ENCODE measurements around the gene ADAMTS19. TPM values are rescaled to one million over a fixed set of nuclear protein-coding genes. Genes with fewer than 3 reads are reported as not detected.
"Not testable (repeated sequence)": the region's sequence is repeated elsewhere in the genome, so short reads cannot be mapped to it uniquely, and the experiment has no call there.

Gene ADAMTS19, protein sequence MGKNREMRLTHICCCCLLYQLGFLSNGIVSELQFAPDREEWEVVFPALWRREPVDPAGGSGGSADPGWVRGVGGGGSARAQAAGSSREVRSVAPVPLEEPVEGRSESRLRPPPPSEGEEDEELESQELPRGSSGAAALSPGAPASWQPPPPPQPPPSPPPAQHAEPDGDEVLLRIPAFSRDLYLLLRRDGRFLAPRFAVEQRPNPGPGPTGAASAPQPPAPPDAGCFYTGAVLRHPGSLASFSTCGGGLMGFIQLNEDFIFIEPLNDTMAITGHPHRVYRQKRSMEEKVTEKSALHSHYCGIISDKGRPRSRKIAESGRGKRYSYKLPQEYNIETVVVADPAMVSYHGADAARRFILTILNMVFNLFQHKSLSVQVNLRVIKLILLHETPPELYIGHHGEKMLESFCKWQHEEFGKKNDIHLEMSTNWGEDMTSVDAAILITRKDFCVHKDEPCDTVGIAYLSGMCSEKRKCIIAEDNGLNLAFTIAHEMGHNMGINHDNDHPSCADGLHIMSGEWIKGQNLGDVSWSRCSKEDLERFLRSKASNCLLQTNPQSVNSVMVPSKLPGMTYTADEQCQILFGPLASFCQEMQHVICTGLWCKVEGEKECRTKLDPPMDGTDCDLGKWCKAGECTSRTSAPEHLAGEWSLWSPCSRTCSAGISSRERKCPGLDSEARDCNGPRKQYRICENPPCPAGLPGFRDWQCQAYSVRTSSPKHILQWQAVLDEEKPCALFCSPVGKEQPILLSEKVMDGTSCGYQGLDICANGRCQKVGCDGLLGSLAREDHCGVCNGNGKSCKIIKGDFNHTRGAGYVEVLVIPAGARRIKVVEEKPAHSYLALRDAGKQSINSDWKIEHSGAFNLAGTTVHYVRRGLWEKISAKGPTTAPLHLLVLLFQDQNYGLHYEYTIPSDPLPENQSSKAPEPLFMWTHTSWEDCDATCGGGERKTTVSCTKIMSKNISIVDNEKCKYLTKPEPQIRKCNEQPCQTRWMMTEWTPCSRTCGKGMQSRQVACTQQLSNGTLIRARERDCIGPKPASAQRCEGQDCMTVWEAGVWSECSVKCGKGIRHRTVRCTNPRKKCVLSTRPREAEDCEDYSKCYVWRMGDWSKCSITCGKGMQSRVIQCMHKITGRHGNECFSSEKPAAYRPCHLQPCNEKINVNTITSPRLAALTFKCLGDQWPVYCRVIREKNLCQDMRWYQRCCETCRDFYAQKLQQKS
- total RNA-seq (2014; rRNA removed; shearing (Covaris generic)), result not detected in 2 replicates

DNA sequence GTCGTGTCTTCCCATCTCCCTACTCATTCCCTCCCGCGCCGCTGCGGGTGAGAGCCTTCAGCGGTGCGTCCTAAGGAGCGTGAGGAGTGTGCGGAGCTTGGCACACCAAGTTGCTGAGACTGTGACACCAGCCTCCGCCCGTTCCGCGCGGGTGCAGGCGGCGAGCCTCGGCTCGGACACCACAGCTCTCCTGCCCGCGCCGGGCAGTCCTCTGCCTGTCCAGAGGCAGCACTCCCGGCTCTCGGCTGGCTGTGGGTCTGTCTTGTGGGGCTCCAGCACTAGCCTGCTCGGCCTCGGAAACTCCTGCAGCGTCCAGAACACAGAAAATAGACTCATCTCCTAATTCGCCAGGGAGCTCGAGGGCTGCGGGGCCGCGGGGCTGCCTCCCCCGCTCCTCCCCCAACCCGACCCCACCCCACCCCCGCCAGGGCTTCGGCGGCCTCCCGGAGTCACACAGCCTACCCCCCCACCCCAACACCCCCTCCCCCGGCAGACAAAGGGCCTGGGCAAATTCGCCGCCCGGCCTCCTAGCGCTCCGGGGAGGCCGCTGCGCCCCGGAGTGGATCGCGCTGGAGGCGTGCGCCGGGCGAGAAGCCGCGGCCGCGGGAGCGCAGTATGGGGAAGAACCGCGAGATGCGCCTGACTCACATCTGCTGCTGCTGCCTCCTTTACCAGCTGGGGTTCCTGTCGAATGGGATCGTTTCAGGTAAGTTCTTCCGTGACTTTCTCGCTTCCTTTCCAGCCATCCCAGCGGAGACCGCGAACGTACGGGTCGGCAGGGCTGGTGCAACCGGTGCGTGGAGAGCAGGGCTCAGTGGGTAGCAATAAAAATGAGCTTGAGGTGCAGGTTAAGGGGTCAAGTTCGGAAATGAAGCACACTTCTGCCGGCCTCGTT lies at the start of gene ADAMTS19:
Gene ADAMTS19, plus strand, starts transcription at position 522 of the 895 bp plus-strand sequence. Its CDS starts 94 bp downstream, at position 616.
- in situ Hi-C loops (cut with HindIII; ENCODE audit: low sequenced_read_pairs), result no loop called here
- DNase-seq (ENCODE audit: low spot score), result no peak

DNA sequence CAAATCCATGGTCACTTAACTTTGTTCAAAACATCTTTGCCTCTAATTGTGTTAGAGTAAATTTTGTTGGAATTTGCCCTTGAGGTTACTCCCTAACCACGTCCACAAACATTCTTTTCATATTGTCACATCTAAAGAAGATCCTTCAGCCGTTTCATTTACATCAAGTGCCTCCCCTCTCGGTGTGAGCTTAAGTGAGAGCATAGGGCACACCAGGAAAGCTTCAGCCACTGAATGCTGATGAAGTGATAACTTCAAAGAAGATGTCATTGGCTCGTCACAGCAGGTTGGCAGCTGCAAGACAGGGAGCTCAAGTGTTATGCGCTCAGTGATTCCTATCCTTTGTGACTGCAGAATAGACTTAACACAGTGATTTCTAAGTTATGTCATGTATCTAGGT lies 49.6 kb upstream of the ADAMTS19 start:
- no peak for DNase-seq (ENCODE audit: low spot score)
- in situ Hi-C loops (cut with HindIII; ENCODE audit: low sequenced_read_pairs), result no loop called here

DNA sequence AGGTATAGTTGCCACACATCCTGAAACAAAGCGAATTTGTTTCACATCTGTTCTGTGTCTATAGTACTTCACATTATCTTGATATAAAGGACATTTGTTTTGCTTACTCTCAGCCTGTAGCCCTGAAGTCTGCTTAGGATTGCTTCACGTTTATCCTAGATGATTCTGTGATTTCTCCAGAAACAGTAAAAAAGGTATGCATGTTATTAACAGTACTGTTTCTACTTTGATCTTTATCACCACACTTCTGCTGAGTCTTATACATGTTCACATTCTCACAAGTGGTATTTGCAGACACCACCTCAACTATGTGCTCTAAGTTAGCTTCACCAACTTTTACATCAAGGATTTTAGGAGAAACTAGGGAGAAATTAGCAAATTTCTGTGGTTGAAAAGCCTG lies 47.4 kb upstream of the ADAMTS19 start:
- no peak for DNase-seq (ENCODE audit: low spot score)
- in situ Hi-C loops (cut with HindIII; ENCODE audit: low sequenced_read_pairs), result no loop called here

DNA sequence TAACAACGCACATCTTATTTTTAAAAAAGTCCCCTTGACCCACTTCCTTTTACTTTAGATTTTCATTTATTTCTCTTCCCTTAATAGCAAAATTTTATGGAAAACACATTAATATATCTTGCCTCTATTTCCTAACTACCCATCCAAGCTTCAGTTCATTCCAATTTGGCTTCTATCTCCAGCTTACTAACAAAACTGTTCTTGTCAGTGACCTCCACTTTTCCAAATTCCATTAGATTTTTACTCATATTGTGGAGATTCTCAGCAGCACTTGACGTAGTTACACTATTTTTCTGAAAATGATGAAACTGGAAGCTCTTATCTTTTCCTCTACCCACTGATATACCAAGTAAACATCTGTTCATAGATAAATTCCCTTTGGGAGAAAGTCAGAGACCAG lies 46.5 kb upstream of the ADAMTS19 start:
- in situ Hi-C loops (cut with HindIII; ENCODE audit: low sequenced_read_pairs), result no loop called here
- no peak for DNase-seq (ENCODE audit: low spot score)

DNA sequence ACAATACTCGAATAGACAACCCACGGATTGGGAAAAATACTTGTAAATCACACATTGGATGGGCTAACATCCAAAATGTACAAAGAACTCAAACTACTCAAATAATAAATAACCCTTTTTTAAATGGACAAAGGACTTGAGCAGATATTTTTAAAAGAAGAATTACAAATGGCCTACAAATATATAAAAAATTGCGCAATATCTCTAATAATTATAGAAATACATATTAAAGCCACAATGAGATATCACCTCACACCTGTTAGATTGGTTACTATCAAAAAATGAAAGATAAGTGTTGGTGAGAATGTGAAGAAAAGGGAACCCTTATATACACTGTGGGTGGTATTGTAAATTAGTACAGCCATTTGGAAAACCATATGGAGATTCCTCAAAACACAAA lies 40.8 kb upstream of the ADAMTS19 start:
- no peak for DNase-seq (ENCODE audit: low spot score)
- in situ Hi-C loops (cut with HindIII; ENCODE audit: low sequenced_read_pairs), result no loop called here

DNA sequence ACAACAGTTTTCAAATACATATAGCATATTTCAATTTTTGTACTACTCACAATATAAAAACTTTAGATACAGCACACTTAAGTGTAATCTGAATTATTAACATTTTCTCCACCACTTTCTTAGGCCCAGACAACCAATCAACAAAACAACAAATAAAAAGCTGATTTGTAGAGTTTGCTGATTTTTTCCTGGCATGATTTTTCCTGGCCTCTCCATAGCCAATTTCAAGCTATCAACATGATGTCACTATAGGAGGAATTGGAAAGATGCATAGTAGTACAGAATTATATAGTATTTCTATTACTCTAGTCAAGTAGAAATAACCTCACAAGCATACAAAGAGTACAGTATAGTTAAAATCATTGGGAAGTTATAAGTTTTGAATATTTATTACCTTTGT lies 35.1 kb upstream of the ADAMTS19 start:
- DNase-seq (ENCODE audit: low spot score), result no peak
- in situ Hi-C loops (cut with HindIII; ENCODE audit: low sequenced_read_pairs), result no loop called here

DNA sequence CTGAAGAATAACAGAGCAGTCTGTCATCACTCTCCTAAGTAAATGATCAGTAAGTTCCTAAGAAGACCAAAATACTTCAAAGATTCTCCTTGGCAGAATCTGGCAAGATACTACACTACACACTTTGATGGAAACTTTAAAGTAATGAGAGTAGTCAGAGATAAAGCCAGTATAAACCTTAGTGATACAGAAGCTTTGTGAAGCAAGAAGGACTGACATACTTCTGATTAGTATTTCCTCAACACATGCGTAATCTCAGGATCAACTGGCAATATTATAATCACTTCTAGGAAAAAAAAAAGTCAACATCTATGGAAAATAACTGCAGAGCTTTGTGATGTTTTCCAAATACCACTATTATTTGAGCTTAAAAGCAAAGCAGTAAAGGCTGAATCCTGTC lies 34.0 kb upstream of the ADAMTS19 start:
- DNase-seq (ENCODE audit: low spot score), result no peak
- in situ Hi-C loops (cut with HindIII; ENCODE audit: low sequenced_read_pairs), result no loop called here

DNA sequence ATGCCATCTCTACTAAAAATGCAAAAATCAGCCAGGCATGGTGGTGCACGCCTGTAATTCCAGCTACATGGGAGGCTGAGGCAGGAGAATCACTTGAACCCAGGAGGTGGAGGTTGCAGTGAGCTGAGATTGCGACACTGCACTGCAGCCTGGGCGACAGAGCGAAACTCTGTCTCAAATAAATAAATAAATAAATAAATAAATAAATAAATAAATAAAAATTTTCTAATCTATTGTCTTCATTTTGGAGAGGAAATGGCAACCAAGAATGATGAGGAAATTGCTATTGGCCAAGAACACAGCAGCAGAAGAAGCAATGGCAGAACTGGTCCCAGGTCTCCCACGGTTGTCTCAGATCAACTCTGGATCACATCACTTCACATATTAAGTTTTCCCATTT lies 31.5 kb upstream of the ADAMTS19 start:
- DNase-seq (ENCODE audit: low spot score); in situ Hi-C loops (cut with HindIII; ENCODE audit: low sequenced_read_pairs): not testable (repeated sequence)

DNA sequence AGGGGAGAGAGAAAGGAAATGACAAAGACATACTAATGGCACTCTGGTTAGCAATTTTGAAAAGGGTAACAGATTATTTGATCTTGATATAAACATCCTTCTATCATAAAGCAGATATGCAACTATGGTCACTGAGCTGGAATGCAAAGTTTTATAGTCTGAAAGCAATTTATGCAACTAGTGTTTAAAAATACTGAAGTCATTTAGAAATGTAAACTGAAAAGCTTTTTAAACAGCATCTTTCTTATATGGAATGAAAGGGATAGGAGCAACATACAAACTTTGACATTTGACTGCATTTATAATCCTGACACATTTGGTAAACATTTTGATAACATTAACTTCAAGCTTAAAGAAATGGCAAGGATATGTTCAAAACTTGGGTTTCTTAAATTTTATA lies 28.7 kb upstream of the ADAMTS19 start:
- no peak for DNase-seq (ENCODE audit: low spot score)
- in situ Hi-C loops (cut with HindIII; ENCODE audit: low sequenced_read_pairs), result no loop called here

DNA sequence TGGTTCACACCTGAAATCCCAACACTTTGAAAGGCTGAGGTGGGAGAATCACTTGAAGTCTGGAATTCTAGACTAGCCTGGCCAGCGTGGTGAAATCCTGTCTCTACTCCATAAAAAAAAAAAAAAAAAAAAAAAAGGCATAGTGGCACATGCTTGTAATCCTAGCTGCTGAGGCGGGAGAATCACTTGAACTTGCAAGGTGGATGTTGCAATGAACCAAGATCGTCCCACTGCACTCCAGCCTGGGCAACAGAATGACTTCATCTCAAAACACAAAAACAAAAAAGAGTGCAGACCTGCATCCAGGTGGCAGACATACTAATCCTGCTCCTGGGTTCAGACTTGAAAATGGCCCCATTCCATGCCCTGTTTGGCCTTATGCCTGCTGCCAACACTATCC lies 21.8 kb upstream of the ADAMTS19 start:
- in situ Hi-C loops (cut with HindIII; ENCODE audit: low sequenced_read_pairs), result no loop called here
- DNase-seq (ENCODE audit: low spot score), result no peak

DNA sequence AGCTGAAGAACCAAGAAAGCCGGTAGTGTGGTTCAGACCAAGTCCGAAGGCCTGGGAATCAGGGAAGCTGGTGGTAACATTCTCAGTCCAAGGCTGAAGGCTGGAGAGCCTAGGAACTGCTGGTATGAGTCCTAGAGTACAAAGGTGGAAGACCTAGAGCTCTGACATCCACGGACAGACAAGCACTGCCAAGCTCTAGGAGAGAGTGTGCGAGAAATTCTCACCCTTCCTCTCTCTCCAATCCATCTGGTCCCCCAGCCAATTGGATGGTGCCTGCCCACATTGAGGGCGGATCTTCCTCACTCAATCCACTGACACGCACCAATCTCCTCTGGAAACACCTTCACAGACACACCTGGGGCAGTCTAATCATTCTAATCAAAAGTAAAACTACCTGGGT lies 19.7 kb upstream of the ADAMTS19 start:
- no peak for DNase-seq (ENCODE audit: low spot score)
- in situ Hi-C loops (cut with HindIII; ENCODE audit: low sequenced_read_pairs), result no loop called here

DNA sequence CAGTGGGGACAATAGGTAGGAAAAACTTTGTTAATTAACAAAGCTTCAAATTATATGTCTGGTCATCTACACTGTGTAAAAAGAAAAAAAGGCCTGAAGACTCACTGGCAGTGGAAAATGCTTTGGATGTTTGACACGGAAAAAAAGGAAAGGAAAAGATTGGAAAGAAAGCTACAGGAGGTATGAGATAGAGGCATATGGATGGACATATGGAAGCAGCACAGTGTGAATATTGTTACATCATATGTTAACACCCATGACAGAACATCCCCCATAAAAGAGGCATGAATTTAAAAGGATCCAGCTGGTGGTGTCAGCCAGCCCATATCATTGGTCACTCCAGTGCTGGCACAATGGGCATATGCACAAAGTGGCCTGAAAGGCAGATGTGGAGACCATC lies 19.0 kb upstream of the ADAMTS19 start:
- in situ Hi-C loops (cut with HindIII; ENCODE audit: low sequenced_read_pairs), result no loop called here
- DNase-seq (ENCODE audit: low spot score), result no peak

DNA sequence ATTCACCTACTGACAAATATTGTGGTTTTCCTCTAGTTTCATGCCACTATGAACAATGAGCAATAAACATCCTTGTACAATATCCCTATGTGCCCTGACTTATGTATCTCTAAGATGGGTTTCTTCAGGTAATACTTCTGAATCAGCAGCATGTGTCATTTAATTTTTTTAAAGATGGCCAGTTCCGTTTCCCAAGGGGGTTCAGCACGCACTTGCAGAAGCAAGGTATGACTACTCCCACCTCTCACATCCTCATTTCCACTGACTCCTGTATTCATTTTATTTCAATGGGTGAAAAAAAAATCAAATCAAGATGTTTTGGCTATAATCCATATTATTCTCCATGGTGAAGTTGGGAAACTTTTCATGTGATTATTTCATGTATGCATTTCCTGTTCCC lies 14.7 kb upstream of the ADAMTS19 start:
- in situ Hi-C loops (cut with HindIII; ENCODE audit: low sequenced_read_pairs), result no loop called here
- DNase-seq (ENCODE audit: low spot score), result no peak

DNA sequence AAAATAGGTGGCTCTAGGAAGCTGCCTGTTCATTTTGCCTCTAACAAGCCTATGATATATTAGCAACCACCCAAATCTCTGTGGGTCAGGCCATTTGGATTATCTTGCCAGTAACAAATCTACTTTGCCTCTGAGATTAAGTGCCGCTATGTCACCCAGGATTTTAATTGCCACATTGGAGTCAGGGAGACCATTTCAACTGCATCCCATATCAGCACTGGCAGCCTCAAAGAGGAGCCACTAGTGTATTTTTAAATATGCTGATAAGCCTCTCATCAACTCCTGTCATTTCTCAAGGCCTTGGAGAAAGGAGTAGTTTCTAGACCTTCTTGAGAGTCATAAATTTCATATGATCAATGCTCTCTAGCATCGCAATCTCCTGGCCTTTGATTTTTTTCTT lies 12.1 kb upstream of the ADAMTS19 start:
- no peak for DNase-seq (ENCODE audit: low spot score)
- in situ Hi-C loops (cut with HindIII; ENCODE audit: low sequenced_read_pairs), result no loop called here

DNA sequence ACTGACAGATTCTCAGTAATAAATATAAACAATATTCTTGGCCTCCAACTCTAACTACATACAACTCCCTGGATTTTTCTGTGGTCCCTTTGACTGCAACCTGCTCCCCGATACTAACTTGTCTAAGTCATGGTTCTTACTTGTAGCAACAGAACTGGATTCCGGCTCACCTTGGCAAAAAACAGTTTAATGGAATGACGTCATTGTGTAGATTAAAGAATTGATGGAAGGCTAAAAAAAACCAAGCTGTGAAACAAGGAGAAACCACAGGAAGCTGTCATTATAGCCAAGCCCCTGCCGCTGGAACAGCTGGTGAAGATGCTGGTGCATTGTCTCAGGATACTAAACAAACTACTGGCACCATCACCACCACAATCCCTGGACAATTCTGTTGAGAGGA lies 11.4 kb upstream of the ADAMTS19 start:
- no peak for DNase-seq (ENCODE audit: low spot score)
- in situ Hi-C loops (cut with HindIII; ENCODE audit: low sequenced_read_pairs), result no loop called here

DNA sequence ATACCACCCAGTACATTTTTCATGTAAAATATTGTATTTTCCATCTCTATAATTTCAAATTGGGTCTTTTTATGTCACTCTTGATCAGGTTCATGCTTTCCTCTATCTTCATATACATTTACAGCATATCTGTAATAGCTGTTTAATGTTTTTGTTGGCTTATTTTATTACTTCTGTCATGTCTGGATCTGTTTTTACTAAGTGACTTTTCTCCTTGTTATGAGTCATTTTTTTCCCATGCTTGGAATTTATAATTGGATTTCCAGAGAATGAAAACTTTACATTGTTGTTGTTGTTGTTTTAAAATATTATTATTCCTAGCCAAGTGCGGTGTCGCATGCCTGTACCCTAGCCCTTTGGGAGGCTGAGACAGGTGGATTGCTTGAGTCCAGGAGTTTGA lies 5.6 kb upstream of the ADAMTS19 start:
- in situ Hi-C loops (cut with HindIII; ENCODE audit: low sequenced_read_pairs), result no loop called here
- DNase-seq (ENCODE audit: low spot score), result no peak

DNA sequence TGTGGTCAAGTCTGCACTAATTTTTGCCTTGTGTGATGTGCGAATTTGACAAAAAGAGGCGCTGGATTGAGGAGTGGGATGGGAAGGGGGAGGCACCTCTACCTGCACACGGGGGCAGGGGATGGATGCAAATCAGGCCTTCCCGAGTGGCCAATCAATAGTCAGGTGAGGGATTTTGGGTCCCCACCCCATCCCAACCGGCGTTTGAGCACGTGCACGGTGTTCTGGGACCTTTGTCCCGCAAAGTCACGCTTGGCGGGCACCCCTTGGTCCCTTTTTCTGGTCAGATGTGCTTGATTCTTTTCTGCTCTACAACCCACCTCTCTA lies 685 bp upstream of the ADAMTS19 start:
- DNase-seq (ENCODE audit: low spot score), result no peak
- in situ Hi-C loops (cut with HindIII; ENCODE audit: low sequenced_read_pairs), result no loop called here

DNA sequence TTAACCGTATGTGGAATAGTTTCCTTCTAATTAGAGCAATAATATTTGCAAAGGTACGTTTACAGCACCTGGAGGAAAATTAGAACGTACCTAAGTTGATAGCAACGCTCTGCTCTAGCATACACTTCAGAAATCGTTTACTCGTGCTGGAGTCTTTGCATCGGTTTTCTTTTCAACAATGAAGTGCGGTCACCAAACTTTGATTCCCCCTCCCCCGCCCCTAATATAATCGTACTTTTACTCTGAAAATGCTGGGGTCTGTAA lies 506 bp downstream of the ADAMTS19 start:
- no peak for DNase-seq (ENCODE audit: low spot score)
- in situ Hi-C loops (cut with HindIII; ENCODE audit: low sequenced_read_pairs), result no loop called here

Data from G401 (cell line).